DND-41 (cell line): ENCODE data around the gene FGF18.
"Not testable (repeated sequence)": the region's sequence is repeated elsewhere in the genome, so short reads cannot be mapped to it uniquely, and the experiment has no call there.

ENCODE experiments used
- ATAC-seq: fragments of 200-7000 bp; cut with Tn5 transposase; 3 replicates; pipeline ENCODE4 v1.9.1; 2021; ENCODE audit warnings: low read depth; ENCODE audit not compliant: insufficient read depth
- DNase-seq: peaks from one replicate; pipeline ENCODE4 v3.0.0-alpha.2; 2020
- H2AFZ ChIP-seq: 2 replicates; pipeline ENCODE4 v1.6.0; 2012; ENCODE audit warnings: low read depth, low read length
- H3K27ac ChIP-seq: 2 replicates; pipeline ENCODE4 v1.5.1; 2012; ENCODE audit warnings: low read length, inconsistent platforms
- H3K27me3 ChIP-seq: fragments of 200-600 bp; sonication (generic); 2 replicates; pipeline ENCODE4 v1.6.0; 2012; ENCODE audit warnings: low read length, mild to moderate bottlenecking, inconsistent platforms; ENCODE audit not compliant: insufficient read depth, poor library complexity
- H3K36me3 ChIP-seq: 2 replicates; pipeline ENCODE4 v1.5.1; 2012; ENCODE audit warnings: low read length, inconsistent platforms; ENCODE audit not compliant: insufficient read depth
- H3K4me1 ChIP-seq: 2 replicates; pipeline ENCODE4 v1.5.1; 2012; ENCODE audit warnings: mild to moderate bottlenecking, low read length; ENCODE audit not compliant: insufficient read depth
- H3K4me2 ChIP-seq: 2 replicates; pipeline ENCODE4 v1.6.0; 2012; ENCODE audit warnings: mild to moderate bottlenecking, moderate library complexity, low read length, inconsistent platforms; ENCODE audit not compliant: insufficient read depth
- H3K4me3 ChIP-seq, 2 experiments: fragments of 200-600 bp in 1 of 2; shearing (Covaris generic) in 1 of 2; 2 replicates each; pipeline ENCODE4 v1.5.1; 2012 to 2016; ENCODE audit warnings: inconsistent platforms in 2 of 2, low read length in 2 of 2, mild to moderate bottlenecking in 2 of 2, low read depth in 1 of 2, moderate library complexity in 1 of 2
- H3K79me2 ChIP-seq: 2 replicates; pipeline ENCODE4 v1.6.0; 2012; ENCODE audit warnings: low read length, inconsistent platforms; ENCODE audit not compliant: insufficient read depth
- H3K9ac ChIP-seq: 2 replicates; pipeline ENCODE4 v1.6.0; 2012; ENCODE audit warnings: low read depth, mild to moderate bottlenecking, inconsistent platforms, low read length, moderate library complexity
- H3K9me3 ChIP-seq: 2 replicates; pipeline ENCODE4 v1.5.1; 2012; ENCODE audit warnings: low read length, moderate library complexity, mild to moderate bottlenecking, inconsistent platforms; ENCODE audit not compliant: insufficient read depth, severe bottlenecking
- H4K20me1 ChIP-seq: 2 replicates; pipeline ENCODE4 v1.6.0; 2012; ENCODE audit warnings: low read length; ENCODE audit not compliant: insufficient read depth
- CTCF ChIP-seq: IDR thresholded peaks from 2 replicates; pipeline ENCODE4 v1.5.1; 2012; ENCODE audit warnings: borderline replicate concordance, low read length, moderate library complexity, mild to moderate bottlenecking; ENCODE audit not compliant: poor library complexity, severe bottlenecking; ENCODE audit errors: extremely low read depth
- EZH2 ChIP-seq: IDR thresholded peaks from 3 replicates; pipeline ENCODE4 v1.6.1; 2012; ENCODE audit warnings: borderline replicate concordance, low read depth, mild to moderate bottlenecking, moderate library complexity, low read length, inconsistent platforms; ENCODE audit not compliant: severe bottlenecking

Gene FGF18

GRCh38 chr5:171401167-171401947 lies 18.1 kb upstream of the FGF18 start:
- H4K20me1 ChIP-seq: peaks cover 71% of the 10 kb centered on the region
- peaks cover 10% of the 10 kb centered on the region; the same call in 1 of the 2 replicates for H3K4me1 ChIP-seq
- ATAC-seq (no peak), DNase-seq (no peak)
- H3K9ac ChIP-seq: no peak overlapping the region
- H3K4me3 ChIP-seq: no peak overlapping the region
- no peaks in the 10 kb centered on the region for H3K27me3 ChIP-seq
- H2AFZ ChIP-seq: no peak overlapping the region
- peaks cover 76% of the 10 kb centered on the region for H3K79me2 ChIP-seq
- H3K9me3 ChIP-seq: no peaks in the 10 kb centered on the region
- TF ChIP-seq CTCF (no peak), EZH2 (no peak)
- peaks cover 74% of the 10 kb centered on the region for H3K36me3 ChIP-seq
- no peak overlapping the region for H3K4me2 ChIP-seq
- no peak overlapping the region for H3K27ac ChIP-seq

- not testable (repeated sequence) for H3K9me3 ChIP-seq, H3K4me1 ChIP-seq, H3K9ac ChIP-seq, H3K4me2 ChIP-seq, H3K27ac ChIP-seq, H3K4me3 ChIP-seq, H3K27me3 ChIP-seq, H2AFZ ChIP-seq, DNase-seq
- peak; percentile 38 for ATAC-seq
- H3K79me2 ChIP-seq: peaks cover 76% of the 10 kb centered on the region
- peaks cover 71% of the 10 kb centered on the region for H4K20me1 ChIP-seq
- peaks cover 74% of the 10 kb centered on the region for H3K36me3 ChIP-seq
Observed at GRCh38 chr5:171402751-171403150, 16.7 kb upstream of the FGF18 start.

GRCh38 chr5:171405615-171406014 lies 13.8 kb upstream of the FGF18 start:
- Histone ChIP-seq H3K4me2 (no peak overlapping the region), H3K79me2 (peaks cover 71% of the 10 kb centered on the region), H3K27ac (no peak overlapping the region), H3K9me3 (no peaks in the 10 kb centered on the region), H3K4me3 (no peak overlapping the region), H3K27me3 (no peaks in the 10 kb centered on the region), H3K9ac (no peak overlapping the region), H3K36me3 (peaks cover 72% of the 10 kb centered on the region), H4K20me1 (peaks cover 68% of the 10 kb centered on the region), H3K4me1 (0 out of 2 replicates have a peak, but pooled peaks cover under 1% of the 10 kb centered on the region), H2AFZ (no peak overlapping the region)
- DNase-seq: no peak
- ATAC-seq: peak; percentile 39; the same call in 1 of the 3 replicates
- TF ChIP-seq EZH2 (no peak), CTCF (peak; percentile 53)

- peaks cover 70% of the 10 kb centered on the region for H4K20me1 ChIP-seq
- no peak overlapping the region for H3K4me2 ChIP-seq
Observed at GRCh38 chr5:171407234-171407633, 12.2 kb upstream of the FGF18 start.

More at GRCh38 chr5:171407234-171407633, 12.2 kb upstream of the FGF18 start:
- no peak for ATAC-seq
- H3K27ac ChIP-seq: no peak overlapping the region
- H3K9me3 ChIP-seq: no peaks in the 10 kb centered on the region
- no peaks in the 10 kb centered on the region for H3K27me3 ChIP-seq
- H3K36me3 ChIP-seq: peaks cover 75% of the 10 kb centered on the region
- no peak for TF ChIP-seq CTCF
- TF ChIP-seq EZH2: no peak
- H3K4me1 ChIP-seq: no peaks in the 10 kb centered on the region
- H3K79me2 ChIP-seq: peaks cover 68% of the 10 kb centered on the region
- no peak for DNase-seq
- no peak overlapping the region for H2AFZ ChIP-seq
- H3K4me3 ChIP-seq: no peak overlapping the region
- H3K9ac ChIP-seq: no peak overlapping the region
